GM12878 (cell line): Measurements from ENCODE around the gene KIF1C. TPM values are rescaled to one million over a fixed set of nuclear protein-coding genes. Genes with fewer than 3 reads are reported as not detected.

Source experiments
- CBX5 ChIP-seq: sonication (generic); IDR thresholded peaks from 2 replicates; pipeline ENCODE4 v1.6.1; 2016; ENCODE audit warnings: low read depth, moderate library complexity, mild to moderate bottlenecking, inconsistent platforms
- CHD2 ChIP-seq: IDR thresholded peaks from 2 replicates; pipeline ENCODE4 v1.6.1; 2011; ENCODE audit warnings: low read depth, low read length, improper control_type of control experiment, borderline replicate concordance
- EZH2 ChIP-seq: IDR thresholded peaks from 2 replicates; pipeline ENCODE4 v1.6.1; 2012; ENCODE audit warnings: low read depth, mild to moderate bottlenecking, control low read depth, inconsistent platforms, low read length, borderline replicate concordance; ENCODE audit not compliant: control insufficient read depth
- MXI1 ChIP-seq: fragments of 150-350 bp; IDR thresholded peaks from 2 replicates; pipeline ENCODE4 v1.6.1; 2011; ENCODE audit warnings: low read depth, mild to moderate bottlenecking, inconsistent platforms, low read length, improper control_type of control experiment
- ZNF384 ChIP-seq: IDR thresholded peaks from 2 replicates; pipeline ENCODE4 v1.6.1; 2012; ENCODE audit warnings: low read depth, mild to moderate bottlenecking, low read length, improper control_type of control experiment, borderline replicate concordance
- polyA plus RNA-seq, 11 experiments: library from polyadenylated mRNA; depleted of rRNA in 4 of 11; unstranded in 6 of 11; stranded (reverse) in 5 of 11; fragments of >200 nt; fragmentation: Nextera tagmentation in 4 of 11; fragmentation: Illumina TruSeq in 1 of 11; extraction: Ambion mirVana in 4 of 11; extraction: Trizol in 1 of 11; gene quantifications; 1 replicate in 1 of 11; 2 replicates in 10 of 11; pipeline versions ENCODE4 v1.2.1 to v1.2.3, GENCODE V29; 2011 to 2016; ENCODE audit warnings: inconsistent platforms in 2 of 11, missing spikeins in 2 of 11, low read depth in 1 of 11
- total RNA-seq, 4 experiments: library from RNA; depleted of rRNA in 3 of 4; stranded (reverse); fragments of >200 nt in 3 of 4; fragmentation: Illumina TruSeq in 1 of 4; extraction: Trizol in 1 of 4; gene quantifications; 2 replicates each; pipeline versions ENCODE4 v1.2.1 to v1.2.3, GENCODE V29; 2013 to 2021
- TF ChIP-seq, protein P1 (sequence below): fragments of 450-650 bp; IDR thresholded peaks from 2 replicates; pipeline ENCODE4 v1.6.1; 2017; ENCODE audit warnings: mild to moderate bottlenecking
- TF ChIP-seq, protein P2 (sequence below): fragments of 450-650 bp; IDR thresholded peaks from 2 replicates; pipeline ENCODE4 v1.6.1; 2017; ENCODE audit warnings: mild to moderate bottlenecking, moderate library complexity
- TF ChIP-seq, protein P3 (sequence below): fragments of 450-650 bp; IDR thresholded peaks from 2 replicates; pipeline ENCODE4 v1.6.1; 2016; ENCODE audit warnings: mild to moderate bottlenecking

KIF1C gene
- total and polyA plus RNA-seq, 10 of the 15 experiments (the other 5 are each of a cell fraction or from before 2014, with no cell fraction given): 1.4 to 65.9 (median 21.1) TPM

DNA sequence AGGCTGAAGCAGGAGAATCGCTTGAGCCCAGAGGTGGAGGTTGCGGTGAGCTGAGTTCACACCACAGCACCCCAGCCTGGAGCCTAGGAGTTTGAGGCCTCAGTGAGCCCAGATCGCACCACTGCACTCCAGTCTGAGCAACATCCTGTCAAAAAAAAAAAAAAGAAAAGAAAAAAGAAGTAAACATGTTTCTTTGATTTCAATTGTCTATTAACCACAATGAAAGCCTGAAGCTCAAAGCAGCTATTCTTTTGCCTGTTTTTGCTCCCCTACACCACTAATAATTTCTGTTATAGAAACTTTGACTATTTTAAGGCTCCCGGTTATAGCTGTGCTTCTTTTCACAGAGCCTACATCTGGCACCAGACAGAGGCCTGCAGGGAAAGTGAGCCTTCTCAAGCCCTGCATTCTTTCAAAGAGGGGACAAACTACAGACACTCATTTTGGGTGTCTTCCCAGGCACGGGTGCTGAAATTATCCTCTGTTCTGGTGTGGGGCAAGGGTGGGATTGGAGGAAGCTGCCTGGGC lies 51.6 kb downstream of the KIF1C start (continued):
- TF ChIP-seq, protein P1, sequence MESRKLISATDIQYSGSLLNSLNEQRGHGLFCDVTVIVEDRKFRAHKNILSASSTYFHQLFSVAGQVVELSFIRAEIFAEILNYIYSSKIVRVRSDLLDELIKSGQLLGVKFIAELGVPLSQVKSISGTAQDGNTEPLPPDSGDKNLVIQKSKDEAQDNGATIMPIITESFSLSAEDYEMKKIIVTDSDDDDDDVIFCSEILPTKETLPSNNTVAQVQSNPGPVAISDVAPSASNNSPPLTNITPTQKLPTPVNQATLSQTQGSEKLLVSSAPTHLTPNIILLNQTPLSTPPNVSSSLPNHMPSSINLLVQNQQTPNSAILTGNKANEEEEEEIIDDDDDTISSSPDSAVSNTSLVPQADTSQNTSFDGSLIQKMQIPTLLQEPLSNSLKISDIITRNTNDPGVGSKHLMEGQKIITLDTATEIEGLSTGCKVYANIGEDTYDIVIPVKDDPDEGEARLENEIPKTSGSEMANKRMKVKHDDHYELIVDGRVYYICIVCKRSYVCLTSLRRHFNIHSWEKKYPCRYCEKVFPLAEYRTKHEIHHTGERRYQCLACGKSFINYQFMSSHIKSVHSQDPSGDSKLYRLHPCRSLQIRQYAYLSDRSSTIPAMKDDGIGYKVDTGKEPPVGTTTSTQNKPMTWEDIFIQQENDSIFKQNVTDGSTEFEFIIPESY: no peak
- TF ChIP-seq, protein P2, sequence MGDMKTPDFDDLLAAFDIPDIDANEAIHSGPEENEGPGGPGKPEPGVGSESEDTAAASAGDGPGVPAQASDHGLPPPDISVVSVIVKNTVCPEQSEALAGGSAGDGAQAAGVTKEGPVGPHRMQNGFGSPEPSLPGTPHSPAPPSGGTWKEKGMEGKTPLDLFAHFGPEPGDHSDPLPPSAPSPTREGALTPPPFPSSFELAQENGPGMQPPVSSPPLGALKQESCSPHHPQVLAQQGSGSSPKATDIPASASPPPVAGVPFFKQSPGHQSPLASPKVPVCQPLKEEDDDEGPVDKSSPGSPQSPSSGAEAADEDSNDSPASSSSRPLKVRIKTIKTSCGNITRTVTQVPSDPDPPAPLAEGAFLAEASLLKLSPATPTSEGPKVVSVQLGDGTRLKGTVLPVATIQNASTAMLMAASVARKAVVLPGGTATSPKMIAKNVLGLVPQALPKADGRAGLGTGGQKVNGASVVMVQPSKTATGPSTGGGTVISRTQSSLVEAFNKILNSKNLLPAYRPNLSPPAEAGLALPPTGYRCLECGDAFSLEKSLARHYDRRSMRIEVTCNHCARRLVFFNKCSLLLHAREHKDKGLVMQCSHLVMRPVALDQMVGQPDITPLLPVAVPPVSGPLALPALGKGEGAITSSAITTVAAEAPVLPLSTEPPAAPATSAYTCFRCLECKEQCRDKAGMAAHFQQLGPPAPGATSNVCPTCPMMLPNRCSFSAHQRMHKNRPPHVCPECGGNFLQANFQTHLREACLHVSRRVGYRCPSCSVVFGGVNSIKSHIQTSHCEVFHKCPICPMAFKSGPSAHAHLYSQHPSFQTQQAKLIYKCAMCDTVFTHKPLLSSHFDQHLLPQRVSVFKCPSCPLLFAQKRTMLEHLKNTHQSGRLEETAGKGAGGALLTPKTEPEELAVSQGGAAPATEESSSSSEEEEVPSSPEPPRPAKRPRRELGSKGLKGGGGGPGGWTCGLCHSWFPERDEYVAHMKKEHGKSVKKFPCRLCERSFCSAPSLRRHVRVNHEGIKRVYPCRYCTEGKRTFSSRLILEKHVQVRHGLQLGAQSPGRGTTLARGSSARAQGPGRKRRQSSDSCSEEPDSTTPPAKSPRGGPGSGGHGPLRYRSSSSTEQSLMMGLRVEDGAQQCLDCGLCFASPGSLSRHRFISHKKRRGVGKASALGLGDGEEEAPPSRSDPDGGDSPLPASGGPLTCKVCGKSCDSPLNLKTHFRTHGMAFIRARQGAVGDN: no peak
- no peak for TF ChIP-seq MXI1
- TF ChIP-seq CBX5: 0 out of 2 replicates have a peak, but pooled peaks have one; percentile 39
- TF ChIP-seq EZH2: no peak
- TF ChIP-seq, protein P3, sequence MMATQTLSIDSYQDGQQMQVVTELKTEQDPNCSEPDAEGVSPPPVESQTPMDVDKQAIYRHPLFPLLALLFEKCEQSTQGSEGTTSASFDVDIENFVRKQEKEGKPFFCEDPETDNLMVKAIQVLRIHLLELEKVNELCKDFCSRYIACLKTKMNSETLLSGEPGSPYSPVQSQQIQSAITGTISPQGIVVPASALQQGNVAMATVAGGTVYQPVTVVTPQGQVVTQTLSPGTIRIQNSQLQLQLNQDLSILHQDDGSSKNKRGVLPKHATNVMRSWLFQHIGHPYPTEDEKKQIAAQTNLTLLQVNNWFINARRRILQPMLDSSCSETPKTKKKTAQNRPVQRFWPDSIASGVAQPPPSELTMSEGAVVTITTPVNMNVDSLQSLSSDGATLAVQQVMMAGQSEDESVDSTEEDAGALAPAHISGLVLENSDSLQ: no peak
- TF ChIP-seq CHD2: no peak
- TF ChIP-seq ZNF384: peak; percentile 77; the same call in 1 of the 2 replicates
